ENCODE results near the gene WDR1.
A peak's percentile ranks its signal among the peaks of the same experiment; 100 is the strongest.

Gene WDR1

GRCh38 chr4:10069075-10069642 lies 47.4 kb downstream of the WDR1 start:
- Histone ChIP-seq H3K27ac (no peak overlapping the region), H3K4me1 (peaks cover 0 to 2% (median 2%) of the 10 kb centered on the region in 4 donors), H3K36me3 (peaks cover 44 to 62% (median 59%) of the 10 kb centered on the region in 3 donors), H3K27me3 (no peaks in the 10 kb centered on the region), H3K4me3 (no peak overlapping the region), H3K9me3 (no peaks in the 10 kb centered on the region)
- no peak for DNase-seq
- TF ChIP-seq CTCF (IDR thresholded peaks at IDR 0.05) = no peak
- intact Hi-C loops (cut with DNase I; ENCODE audit: low total_unique reads) = no loop called here

GRCh38 chr4:10066670-10067651 lies 49.6 kb downstream of the WDR1 start:
- H3K4me1 ChIP-seq = peaks cover 0 to 13% (median 9%) of the 10 kb centered on the region in 4 donors
- no peak overlapping the region for H3K4me3 ChIP-seq
- no peak overlapping the region for H3K27ac ChIP-seq
- H3K27me3 ChIP-seq = no peaks in the 10 kb centered on the region
- H3K36me3 ChIP-seq = peaks cover 39 to 51% (median 42%) of the 10 kb centered on the region in 3 donors
- DNase-seq = no peak
- no peak for TF ChIP-seq CTCF (IDR thresholded peaks at IDR 0.05)
- no peaks in the 10 kb centered on the region for H3K9me3 ChIP-seq
- intact Hi-C loops (cut with DNase I; ENCODE audit: low total_unique reads) = no loop called here

GRCh38 chr4:10066206-10066605 lies 50.4 kb downstream of the WDR1 start:
- DNase-seq = no peak
- Histone ChIP-seq H3K36me3 (peaks cover 39 to 51% (median 42%) of the 10 kb centered on the region in 3 donors), H3K9me3 (no peaks in the 10 kb centered on the region), H3K4me1 (peaks cover 0 to 13% (median 9%) of the 10 kb centered on the region in 4 donors), H3K27ac (no peak overlapping the region), H3K27me3 (no peaks in the 10 kb centered on the region), H3K4me3 (no peak overlapping the region)
- intact Hi-C loops (cut with DNase I; ENCODE audit: low total_unique reads) = no loop called here
- no peak for TF ChIP-seq CTCF (IDR thresholded peaks at IDR 0.05)

GRCh38 chr4:10063544-10064300 lies 52.9 kb downstream of the WDR1 start:
- peak overlapping the region; percentile 23 to 70 for H3K27ac ChIP-seq
- no peak overlapping the region for H3K4me3 ChIP-seq
- peaks cover 0 to 13% (median 9%) of the 10 kb centered on the region in 4 donors for H3K4me1 ChIP-seq
- peak; percentile 69 to 78 for TF ChIP-seq CTCF (IDR thresholded peaks at IDR 0.05)
- DNase-seq = peak; percentile 85 to 93
- peaks cover 29 to 41% (median 40%) of the 10 kb centered on the region in 3 donors for H3K36me3 ChIP-seq
- intact Hi-C loops (cut with DNase I; ENCODE audit: low total_unique reads) = loop anchor here (5.0 kb wide), 1 partner anchor 41 kb away; the partner anchor contains the start of gene SLC2A9
- H3K9me3 ChIP-seq = no peaks in the 10 kb centered on the region
- H3K27me3 ChIP-seq = no peaks in the 10 kb centered on the region

GRCh38 chr4:10061650-10062415 lies 54.8 kb downstream of the WDR1 start:
- Histone ChIP-seq H3K4me3 (no peak overlapping the region), H3K4me1 (peaks cover 0 to 13% (median 9%) of the 10 kb centered on the region in 4 donors), H3K9me3 (no peaks in the 10 kb centered on the region), H3K27me3 (no peaks in the 10 kb centered on the region), H3K36me3 (peaks cover 16 to 28% (median 27%) of the 10 kb centered on the region in 3 donors), H3K27ac (no peak overlapping the region)
- intact Hi-C loops (cut with DNase I; ENCODE audit: low total_unique reads) = loop anchor here (5.0 kb wide), 1 partner anchor 40 kb away; the partner anchor contains the start of gene SLC2A9
- TF ChIP-seq CTCF (IDR thresholded peaks at IDR 0.05) = no peak
- no peak for DNase-seq
